ENCODE results near the gene IQSEC1.

Gene IQSEC1

DNA sequence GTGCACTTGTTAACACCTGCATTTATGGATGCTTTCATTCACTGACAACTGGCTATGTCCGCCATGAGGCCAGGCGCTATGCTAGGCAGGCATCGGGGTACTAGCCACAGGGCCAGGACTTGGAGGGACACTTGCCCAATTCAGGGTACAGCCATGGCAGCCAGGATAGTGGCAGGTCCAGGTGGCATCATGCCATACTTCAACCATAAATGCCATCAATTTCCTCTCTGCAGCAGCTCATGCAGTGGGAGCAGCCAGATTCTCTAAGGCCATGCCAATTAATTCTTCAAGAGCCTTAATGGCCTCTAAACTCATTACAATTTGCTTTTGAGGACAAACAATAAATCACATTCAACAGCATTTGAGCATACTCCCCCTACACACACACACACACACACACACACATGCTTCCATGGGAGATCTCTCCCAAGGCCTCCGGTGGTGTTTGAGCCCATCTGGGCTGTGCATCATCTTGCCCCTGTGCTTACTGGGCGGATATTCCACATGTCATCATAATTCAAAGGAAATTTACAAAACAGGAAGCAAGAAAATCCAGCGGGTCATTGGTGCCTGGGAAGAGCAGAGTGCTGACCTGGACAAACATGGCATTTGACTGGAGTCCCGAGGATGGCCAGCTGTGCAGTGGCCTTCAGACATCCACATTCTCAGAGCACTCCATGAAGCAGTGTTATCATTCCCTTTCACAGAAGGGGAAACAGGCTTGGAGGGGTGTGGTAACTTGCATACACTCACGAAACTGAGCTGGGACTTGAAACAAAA, 109.1 kb downstream of the IQSEC1 start:
- DNase-seq, result peak; percentile 42

DNA sequence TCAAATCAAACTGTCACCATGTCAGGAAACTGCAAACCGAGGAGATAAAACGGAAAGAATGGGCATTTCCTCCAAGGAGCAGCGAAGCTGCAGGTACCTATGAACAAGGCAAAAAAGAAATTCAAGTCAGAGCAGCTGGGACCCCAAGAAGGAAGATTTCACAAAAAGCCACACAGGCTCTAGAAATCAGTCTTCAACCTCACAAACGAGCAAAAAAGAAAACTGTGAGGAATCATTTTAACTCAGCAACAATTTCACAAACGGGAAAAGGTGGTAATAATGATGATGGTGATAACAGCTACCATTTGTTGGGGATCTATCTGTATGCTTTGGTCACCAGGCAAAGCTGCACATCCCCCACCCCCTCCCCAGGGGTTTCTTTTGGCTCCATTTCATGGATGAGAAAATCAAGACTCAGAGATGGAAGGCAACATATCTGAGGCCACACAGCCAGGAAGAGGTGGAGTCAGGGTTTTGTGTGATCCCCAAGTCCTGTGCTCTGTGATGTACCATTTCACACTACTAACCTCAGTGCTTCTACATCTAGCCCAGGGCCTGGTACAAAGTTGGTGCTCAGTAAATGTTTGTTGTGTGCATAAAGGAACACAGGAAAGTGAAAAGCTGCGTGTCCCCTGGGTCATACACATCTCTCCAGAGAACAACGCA, 109.9 kb downstream of the IQSEC1 start:
- DNase-seq, result no peak

DNA sequence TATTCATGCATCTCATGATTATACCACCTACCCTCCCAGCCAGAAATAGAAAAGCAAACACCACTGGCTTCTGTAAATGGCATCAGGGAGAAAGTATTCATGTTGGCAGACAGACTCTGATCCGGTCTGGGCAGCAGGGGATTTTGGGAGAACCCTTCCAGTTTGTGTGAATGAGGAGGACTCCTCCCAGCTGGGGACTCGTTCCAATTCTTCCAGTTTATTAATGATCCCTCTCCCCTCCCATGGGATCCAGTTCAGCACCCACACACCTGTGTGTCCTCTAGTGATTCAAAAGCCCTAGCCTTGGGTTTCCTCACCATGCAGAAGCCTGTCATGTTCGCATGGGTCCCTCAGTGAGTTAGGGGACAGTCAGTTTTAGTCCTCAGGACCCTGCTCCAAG, 110.9 kb downstream of the IQSEC1 start:
- no peak for DNase-seq

DNA sequence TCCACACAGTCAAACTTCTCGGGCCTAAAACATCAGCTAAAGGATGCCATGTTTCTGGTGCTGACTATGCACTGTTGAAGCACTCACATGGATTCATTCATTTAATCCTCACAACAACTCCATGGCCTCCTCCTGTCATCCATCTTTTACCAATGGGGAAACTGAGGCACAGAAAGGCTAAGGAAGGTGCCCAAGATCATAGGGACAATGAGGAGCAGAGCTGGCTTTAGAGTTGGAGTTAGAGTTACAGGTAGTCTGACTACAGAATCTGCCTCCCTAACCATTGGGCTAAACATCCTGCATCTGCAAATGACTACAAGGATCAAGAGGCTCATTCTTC, 111.6 kb downstream of the IQSEC1 start:
- DNase-seq, result no peak

DNA sequence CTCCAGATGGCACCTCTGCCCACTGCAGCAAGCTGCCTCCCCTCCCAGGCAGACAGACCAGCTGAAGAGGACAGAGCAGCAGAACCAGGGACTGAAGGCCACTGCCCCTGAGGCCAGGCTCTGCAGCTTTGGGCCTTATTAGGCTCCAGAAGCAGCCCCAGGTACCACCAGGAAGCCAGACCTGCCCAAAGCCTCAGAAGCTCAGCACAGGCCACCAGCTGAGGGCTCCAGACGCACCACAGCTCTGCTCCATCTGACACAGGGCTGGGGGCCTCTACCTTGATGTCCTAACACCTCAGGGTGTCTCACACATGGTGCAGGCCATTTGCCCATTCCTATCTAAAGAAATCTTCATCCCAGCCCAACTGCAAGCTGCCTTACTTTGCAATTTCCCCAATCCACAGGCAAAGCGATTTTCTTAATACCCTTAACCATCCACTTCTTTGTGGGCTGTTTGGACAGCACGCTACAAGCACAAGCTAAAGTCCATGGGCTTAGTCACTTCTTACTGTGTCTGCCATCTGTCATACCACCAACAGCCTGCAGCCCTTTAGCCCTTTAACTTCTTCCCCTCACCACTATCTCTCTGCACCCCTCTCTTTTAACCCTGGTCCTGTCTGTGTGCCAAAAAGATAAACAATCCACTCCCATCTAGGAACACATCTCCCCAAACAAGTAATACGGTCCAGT, 112.1 kb downstream of the IQSEC1 start:
- DNase-seq, result peak; percentile 82

DNA sequence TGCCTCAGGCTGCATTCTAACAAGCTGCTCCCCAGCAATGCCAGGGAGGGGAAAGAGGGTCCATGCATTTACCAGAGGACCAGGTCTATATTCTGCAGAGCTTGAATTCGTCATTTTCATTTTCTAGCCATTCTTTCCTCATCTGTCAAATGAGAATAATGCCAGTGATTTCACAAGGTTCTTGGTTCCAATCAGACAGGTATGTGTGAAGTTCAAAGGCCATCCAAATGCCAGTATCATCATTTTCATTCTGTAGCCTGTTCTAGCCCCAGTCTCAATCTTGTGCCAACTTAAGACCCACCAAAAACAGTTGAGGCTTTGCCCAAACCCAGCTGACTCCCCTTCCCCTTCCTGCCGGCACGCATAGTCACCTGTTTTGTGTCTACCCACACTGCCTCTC, 112.7 kb downstream of the IQSEC1 start:
- DNase-seq, result no peak

DNA sequence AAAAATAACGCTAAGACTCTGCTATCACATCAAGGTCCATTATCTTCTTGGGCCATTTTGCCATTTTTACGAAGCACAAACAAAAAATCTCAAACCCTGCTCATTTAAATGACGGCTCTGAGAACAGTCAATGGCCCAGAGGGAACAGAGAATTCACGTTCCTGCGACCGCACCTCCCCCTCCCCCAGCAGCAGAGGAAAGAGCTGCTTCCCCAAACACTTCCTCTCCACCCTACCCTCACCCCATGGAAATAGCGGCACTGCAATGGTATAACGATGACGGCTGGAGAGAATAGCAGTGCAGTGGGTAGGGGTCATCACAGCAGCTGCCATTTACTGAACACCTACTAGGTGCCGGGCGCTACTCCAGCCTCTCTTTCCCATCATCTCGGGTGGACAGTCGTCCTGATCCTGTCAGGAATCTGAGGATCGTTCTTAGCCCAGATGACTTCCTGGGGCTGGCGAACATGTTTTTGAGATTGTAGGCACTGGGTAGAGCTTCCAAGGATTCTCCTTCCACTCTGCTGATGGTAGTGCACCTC, 113.3 kb downstream of the IQSEC1 start:
- no peak for DNase-seq

DNA sequence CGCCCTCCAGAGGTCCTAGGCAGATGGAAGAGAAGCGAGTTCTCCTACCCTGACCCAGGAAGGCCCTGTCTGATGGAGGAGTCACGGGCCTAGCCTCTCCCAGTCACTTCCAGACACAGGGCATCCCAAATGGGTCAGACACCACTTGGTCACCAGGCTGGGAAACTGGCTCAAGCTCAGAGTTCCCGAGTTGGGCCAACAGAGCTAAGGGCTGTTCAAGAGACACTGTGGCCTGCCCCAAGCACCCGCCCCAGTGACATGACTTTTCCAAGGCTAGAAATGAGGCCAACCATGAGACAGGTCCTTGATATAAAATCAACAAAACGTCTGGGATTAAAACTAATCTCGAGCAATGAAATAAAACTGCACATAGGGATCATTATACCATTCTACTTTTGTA, 113.8 kb downstream of the IQSEC1 start:
- no peak for DNase-seq

DNA sequence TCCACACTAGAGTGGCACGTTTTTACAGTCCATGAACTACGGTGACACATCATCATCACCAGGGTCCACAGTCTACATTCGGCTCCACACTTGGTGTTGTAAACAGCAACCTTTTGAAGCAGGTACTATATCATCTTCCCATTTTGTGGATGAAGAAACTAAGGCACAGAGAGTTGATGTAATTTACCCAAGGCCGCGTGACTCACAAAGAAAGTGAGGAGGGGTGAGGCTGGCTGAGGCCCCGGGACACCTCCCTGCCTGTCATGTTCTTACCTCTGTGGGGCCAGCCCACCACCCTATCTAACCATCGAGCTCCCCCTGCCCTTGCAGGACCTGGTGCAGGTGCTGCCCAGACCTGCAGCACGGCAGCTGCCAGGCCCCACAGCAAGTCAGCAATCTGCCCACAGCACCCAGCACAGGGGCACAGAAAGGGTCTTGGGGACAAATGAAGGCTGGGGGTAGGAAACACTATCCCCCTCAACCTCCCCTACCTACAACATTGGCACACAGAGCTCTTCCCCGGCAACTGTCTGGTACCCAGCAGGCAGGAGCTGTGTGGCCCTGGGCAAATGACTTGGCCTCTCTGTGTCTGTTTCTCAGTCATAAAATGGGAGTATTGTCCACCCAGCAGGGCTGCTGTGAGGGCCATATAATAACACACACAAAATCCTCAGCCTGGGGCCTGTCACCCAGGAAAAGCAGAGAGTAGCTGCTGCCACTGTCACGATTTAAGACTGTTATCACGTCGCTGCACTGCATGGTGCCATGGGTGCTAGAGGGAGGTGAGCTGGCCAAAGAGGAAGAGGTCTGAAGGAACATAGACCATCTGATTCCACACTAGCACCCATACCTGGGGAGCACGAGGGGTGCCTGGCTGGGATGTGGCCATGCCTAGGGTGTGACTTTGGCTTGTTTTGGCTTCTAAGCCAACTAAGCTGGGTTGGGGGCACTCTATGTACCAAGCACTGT, 115.1 kb downstream of the IQSEC1 start:
- DNase-seq, result no peak

DNA sequence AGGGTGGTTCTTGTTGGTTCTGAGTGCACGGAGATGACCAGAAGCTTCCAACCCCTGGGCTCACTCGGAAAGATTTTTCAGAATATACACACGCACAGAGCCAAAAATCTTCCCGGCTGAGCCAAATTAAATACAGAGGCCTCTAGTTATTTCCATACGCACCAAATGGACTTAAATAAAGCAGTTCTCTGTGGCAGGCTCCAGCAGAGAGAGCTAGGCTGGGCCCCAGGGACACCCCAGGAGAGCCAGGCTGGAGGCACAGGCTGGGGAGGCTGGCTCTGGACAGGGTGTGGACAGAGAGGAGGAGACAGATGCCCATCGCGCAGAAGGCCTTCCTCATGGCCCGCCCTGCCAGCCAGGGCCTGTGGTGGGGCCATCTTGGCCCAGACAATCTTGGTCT, 115.9 kb downstream of the IQSEC1 start:
- no peak for DNase-seq

DNA sequence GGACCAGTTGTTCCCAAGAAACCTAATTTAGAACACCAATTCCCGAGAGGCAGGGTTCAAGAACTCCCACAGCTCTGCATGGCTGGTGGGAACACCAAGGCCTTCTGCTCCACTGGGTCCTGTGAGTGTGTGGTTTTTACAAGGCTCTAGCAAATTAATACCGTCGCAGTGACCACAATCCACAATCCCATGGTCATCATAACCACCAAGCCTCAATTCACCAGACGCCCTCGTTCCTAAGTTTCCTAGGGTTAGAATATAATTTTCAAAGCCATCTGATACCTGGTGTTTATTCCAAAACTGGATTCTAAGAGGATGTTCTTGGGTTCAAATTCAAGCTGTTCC, 116.9 kb downstream of the IQSEC1 start:
- no peak for DNase-seq

DNA sequence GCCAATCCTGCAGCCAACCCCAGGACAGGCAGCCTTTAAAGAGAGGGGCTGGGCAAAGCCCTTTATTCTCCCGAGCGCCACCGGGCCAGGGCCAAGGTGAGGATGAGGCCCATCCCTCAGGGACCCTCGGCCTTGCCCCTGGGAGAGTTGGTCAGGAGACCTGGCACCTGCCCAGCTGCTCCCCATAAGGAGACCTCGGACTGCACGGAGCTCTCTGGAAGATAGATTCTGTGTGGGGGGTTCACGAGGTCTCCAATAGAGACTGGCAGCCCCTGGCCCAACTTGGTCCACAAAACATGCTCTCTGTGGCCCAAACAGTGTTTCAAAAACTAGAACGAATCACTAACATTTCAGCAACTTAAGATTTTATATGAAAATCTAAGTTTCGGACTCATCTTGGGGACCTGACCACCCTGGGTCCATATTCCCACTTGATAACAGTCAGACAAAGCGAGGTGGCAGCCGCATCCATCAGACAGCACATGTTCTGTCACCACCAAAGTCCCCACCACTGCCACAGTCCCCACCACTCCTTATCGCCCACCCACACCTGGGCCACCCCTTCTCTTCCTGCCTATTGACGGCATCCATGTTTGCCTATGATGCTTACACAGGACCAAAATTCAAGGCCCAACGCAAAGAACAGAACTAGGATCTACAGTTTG, 117.4 kb downstream of the IQSEC1 start:
- DNase-seq, result no peak

DNA sequence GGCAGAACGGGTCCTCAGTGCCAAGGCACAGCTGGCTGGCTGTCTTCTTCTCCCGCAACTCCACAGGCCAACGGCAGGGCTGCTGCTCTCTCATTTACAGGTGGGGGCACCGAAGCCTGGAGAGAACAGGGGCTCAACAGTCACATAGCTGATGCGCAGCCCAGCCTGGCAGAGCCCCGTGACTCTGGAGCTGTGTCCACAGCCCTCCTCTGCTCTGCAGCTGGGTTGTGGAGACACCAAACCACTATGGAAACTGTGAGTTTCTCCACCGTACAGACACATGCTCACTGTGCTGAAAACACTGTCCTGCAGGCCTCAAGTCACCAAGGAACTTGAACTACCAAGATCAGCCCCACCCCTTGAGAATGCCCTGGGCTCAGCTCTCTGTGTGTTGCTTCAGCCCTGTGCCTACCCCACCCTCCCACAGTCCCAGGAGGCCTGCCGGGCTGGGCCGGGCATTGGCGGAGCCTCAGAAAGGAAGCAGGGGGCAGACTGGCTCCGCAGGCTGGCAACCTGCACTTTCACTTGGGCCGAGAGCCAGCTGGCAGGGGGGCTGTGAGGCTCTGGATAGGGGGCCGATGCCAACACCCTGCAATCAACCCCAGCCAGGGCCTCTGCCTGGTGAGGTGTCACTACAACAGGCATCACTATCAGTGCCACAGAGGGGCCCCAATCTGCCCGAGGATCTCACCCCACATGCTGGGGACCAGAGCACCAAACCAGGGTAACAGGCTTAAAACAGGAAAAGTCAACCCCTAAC, 118.2 kb downstream of the IQSEC1 start:
- no peak for DNase-seq

DNA sequence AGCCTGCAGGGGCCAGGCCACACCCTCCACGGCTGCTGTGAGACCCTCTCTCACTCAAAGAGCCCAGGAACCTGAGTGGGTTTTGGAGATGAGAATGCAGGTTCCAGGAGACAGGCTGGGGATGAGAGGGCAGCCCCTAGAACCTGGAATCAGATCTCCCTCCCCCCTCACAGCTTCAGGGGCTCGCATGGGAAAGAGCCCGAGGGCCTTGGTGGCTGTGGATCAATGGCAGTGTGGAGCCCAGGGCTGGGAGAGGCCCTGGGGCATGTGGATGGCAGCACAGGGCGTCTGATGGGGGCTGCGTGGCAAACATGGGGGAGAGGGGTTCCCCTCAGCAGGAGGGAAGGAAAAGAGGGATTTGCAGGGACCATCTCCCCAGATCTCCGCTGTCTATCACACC, 119.0 kb downstream of the IQSEC1 start:
- DNase-seq, result no peak

DNA sequence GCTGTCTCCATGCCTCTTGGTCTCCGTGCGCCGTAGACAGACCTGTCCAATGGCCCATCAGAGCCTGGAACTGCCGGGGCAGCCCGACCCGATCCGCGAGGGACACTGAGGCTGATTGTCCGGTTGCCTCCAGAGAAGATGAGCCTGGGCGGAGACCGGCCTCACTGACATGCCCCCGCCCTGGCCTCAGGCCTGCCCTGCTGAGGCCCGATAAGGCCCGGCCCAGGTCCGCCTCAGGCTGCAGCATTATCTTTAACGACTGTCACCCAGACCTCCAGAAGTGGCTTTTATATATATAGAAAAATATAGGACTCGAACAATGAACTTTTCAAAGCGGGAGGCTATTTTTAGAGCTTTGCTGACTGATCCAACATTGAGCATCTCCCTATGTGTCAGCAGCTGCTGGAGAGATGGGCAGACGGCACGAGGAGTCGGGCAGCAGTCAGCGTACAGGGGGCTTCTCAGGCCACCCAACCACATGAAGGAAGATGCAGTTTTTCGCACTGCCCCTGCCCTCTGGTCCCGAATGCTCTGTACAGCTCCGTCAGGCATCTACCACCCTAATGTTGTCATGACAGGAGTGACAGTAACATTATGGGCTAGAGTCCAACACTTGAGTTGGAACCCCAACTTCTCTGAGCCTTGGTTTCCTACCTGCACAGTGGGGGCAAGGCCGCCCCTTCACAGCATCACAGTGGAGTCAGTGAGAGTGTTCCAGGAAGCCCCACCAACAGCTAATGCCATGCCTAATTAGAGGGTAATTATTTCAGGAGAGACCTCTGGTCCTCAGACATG, 119.8 kb downstream of the IQSEC1 start:
- DNase-seq, result no peak

DNA sequence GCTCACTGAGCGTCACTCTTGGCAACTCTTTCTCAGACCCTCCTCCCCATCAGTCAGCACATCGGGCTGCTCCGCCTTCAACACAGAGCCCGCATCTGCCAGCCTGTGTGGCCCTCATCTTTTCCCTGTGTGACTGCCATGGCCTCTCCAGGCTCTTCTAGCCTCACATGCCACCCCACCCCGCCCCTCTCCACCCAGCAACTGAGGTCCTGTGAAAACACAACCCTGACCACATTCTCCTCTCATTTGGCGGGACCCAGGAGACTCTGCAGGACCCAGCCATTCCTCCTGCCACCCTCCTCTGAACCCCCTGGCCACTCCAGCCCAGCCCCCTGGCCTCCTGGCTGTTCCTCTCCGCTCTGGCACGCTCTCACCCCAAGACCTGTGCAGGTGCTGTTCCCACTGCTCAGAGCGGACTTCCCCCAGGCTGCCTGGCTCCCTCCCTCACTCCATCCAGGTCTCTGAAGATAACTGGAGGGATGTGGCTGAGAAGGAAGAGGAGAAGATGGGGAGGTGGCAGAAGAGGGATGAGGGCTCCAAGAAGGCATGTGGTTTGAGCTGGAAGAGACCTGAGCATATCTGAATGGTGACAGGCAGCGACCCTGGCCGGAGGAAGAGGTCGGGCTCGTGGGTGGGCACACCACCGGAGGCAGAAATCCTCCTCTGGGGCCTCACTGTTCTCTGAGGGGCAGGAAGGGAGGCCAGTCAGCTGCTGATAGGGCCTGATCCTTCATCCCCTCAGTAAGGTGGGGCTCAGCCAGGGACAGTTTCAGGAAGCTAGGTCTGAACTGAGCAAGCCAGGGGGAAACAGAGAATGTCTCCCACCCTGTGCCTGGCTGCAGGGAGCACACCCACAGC, 120.7 kb downstream of the IQSEC1 start:
- no peak for DNase-seq

DNA sequence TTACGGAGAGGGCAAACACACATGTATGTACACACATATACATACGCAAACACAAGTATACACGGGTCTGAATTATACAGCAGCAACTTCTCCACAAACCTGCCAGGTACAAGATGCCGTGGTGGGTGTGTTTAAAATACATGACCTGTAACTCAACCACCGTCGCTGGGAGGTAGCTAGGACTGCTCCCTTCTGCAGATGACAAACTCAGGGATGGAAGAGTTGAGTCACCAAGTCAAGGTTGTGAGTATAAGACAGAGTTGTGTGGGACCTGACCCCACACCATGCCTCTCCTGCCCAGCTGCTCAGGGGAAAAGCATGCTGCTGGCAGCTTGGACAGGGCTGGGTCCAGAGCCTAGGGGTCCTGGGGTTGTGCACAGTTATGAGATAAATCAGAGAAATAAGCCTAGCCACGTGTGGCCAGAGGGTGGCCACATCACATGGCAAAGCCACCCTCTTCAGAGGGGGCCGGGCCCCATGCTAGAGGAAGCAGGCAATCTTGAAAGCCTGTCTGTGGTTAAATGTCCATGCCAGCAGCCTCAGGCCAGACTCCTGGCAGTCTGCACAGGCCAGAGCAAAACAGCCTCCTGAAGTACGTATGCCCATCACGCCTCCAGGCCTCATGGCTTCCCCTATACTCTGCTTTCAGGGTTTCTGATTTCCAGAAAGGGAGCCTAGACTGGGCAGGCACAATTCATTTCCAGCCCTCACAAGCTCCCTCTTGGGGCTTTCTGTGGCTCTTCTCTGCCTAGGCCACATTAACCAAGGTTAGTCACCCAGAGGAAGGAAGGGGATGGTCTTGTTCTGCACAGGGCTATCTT, 124.1 kb downstream of the IQSEC1 start:
- DNase-seq, result no peak

DNA sequence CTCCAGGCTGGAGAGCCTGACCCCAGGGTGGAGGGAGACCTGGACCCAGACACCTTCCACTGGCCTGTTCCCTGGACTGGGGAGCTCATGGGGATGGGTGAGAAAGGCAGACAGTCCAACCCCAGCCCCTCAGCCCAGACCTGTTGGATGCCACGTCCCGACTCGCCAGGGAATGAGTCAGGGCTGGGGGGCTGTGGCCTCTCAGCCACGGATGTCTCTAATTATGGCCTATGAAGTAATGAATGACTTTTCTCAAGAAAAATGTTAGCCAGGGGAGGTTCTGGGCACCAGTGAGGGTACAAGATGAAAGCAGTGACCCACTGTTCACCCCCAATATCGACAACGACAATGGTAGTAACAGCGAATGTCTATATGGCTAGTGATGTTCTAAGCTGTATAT, 124.9 kb downstream of the IQSEC1 start:
- no peak for DNase-seq

Data from NCI-H524 treated with DMSO at 0.1 percent for 48 hours (cell line).